OCI-LY7 (cell line): ENCODE data around the gene WDR82. TPM values are rescaled to one million over a fixed set of nuclear protein-coding genes. Genes with fewer than 3 reads are reported as not detected.

ENCODE experiments used
- BruUV-seq: library from RNA; stranded (reverse); fragments of 400-500 nt; replicated peaks from 2 replicates; lab custom pipeline; 2021; lab: Mats Ljungman, UMichigan
- CTCF ChIA-PET: fragments of 300-600 bp; sonication (Branson Sonifier 250); formaldehyde crosslinking; loops from one replicate; lab custom pipeline; 2022; ENCODE audit warnings: antibody characterized with exemption; ENCODE audit not compliant: unreplicated experiment; lab: Charles Lee
- POLR2A ChIA-PET: fragments of 300-600 bp; sonication (Branson Sonifier 250); formaldehyde crosslinking; loops from one replicate; lab custom pipeline; 2022; ENCODE audit warnings: antibody characterized with exemption; lab: Charles Lee
- DNase-seq: peaks from one replicate; pipeline ENCODE4 v3.0.0-alpha.2; 2015; ENCODE audit warnings: low spot score
- H2AFZ ChIP-seq: fragments of 200-600 bp; sonication (generic), shearing (Covaris generic); 2 replicates; pipeline ENCODE4 v1.6.1; 2014; ENCODE audit warnings: mild to moderate bottlenecking, antibody characterized with exemption, low read length, moderate library complexity
- H3K27ac ChIP-seq: fragments of 200-600 bp; sonication (generic); 2 replicates; pipeline ENCODE4 v1.5.1; 2014; ENCODE audit warnings: mixed run types, low read depth, mild to moderate bottlenecking, moderate library complexity, low read length, inconsistent platforms; ENCODE audit not compliant: poor library complexity, severe bottlenecking
- H3K36me3 ChIP-seq: fragments of 200-600 bp; sonication (generic); 2 replicates; pipeline ENCODE4 v1.6.1; 2014; ENCODE audit warnings: mild to moderate bottlenecking, antibody characterized with exemption, low read length, moderate library complexity, mixed read lengths; ENCODE audit not compliant: insufficient read depth
- H3K4me1 ChIP-seq: fragments of 200-600 bp; sonication (generic); 2 replicates; pipeline ENCODE4 v1.5.1; 2014; ENCODE audit warnings: mild to moderate bottlenecking, low read length; ENCODE audit not compliant: insufficient read depth, poor library complexity, severe bottlenecking
- H3K4me2 ChIP-seq: fragments of 200-600 bp; sonication (generic); 2 replicates; pipeline ENCODE4 v1.6.1; 2014; ENCODE audit warnings: mild to moderate bottlenecking, low read length
- H3K4me3 ChIP-seq: fragments of 200-600 bp; sonication (generic); 2 replicates; pipeline ENCODE4 v1.5.1; 2014; ENCODE audit warnings: mild to moderate bottlenecking, low read depth, low read length; ENCODE audit not compliant: poor library complexity, severe bottlenecking
- H3K79me2 ChIP-seq: fragments of 200-600 bp; sonication (generic); 2 replicates; pipeline ENCODE4 v1.6.1; 2016; ENCODE audit warnings: low read depth, mild to moderate bottlenecking, low read length, moderate library complexity, mixed read lengths; ENCODE audit not compliant: insufficient read depth
- H3K9me2 ChIP-seq: fragments of 200-600 bp; sonication (generic); 2 replicates; pipeline ENCODE4 v1.6.1; 2016; ENCODE audit warnings: mild to moderate bottlenecking, low read length, mixed read lengths; ENCODE audit not compliant: insufficient read depth
- H3K9me3 ChIP-seq: fragments of 200-600 bp; sonication (generic); 2 replicates; pipeline ENCODE4 v1.6.1; 2014; ENCODE audit warnings: mild to moderate bottlenecking, mixed run types, low read length, mixed read lengths
- H4K20me1 ChIP-seq: fragments of 200-600 bp; sonication (generic); 2 replicates; pipeline ENCODE4 v1.6.1; 2014; ENCODE audit warnings: mild to moderate bottlenecking, antibody characterized with exemption, low read length, moderate library complexity, mixed read lengths; ENCODE audit not compliant: insufficient read depth
- EZH2phosphoT487 ChIP-seq: fragments of 200-600 bp; sonication (generic); IDR thresholded peaks from 2 replicates; pipeline ENCODE4 v1.6.1; 2018; ENCODE audit warnings: low read depth, borderline replicate concordance, mild to moderate bottlenecking, mixed run types, antibody characterized with exemption, low read length, moderate library complexity, mixed read lengths
- intact Hi-C: fragments of 100-400 bp; cut with micrococcal nuclease; formaldehyde crosslinking; loops from one replicate; pipeline ENCODE4 v1.10.0; 2022; ENCODE audit not compliant: unreplicated experiment
- total RNA-seq, 2 experiments: library from RNA; depleted of rRNA in 1 of 2; stranded (reverse); fragments of >200 nt in 1 of 2; shearing (Covaris generic) in 1 of 2; gene quantifications; 2 replicates each; pipeline ENCODE4 v1.2.3, GENCODE V29; 2014 to 2022
- TF ChIP-seq, protein P1 (sequence below): fragments of 200-600 bp; sonication (generic); conservative IDR thresholded peaks from 2 replicates; pipeline ENCODE4 v1.5.1; 2014; ENCODE audit warnings: mild to moderate bottlenecking, antibody characterized with exemption, low read length, moderate library complexity, mixed read lengths

Gene WDR82
- total RNA-seq, 2 experiments from 2014 or later: 38.5 to 67.9 TPM

GRCh38 chr3:52247409-52248164 lies 30.9 kb downstream of the WDR82 start:
- Histone ChIP-seq H2AFZ (no peak overlapping the region), H3K4me2 (no peak overlapping the region), H3K36me3 (peaks cover 45% of the 10 kb centered on the region), H3K27ac (no peak overlapping the region), H3K4me3 (no peak overlapping the region), H4K20me1 (no peaks in the 10 kb centered on the region), H3K9me3 (no peaks in the 10 kb centered on the region), H3K79me2 (no peaks in the 10 kb centered on the region; the same call in 1 of the 2 replicates), H3K9me2 (no peaks in the 10 kb centered on the region), H3K4me1 (peaks cover 2% of the 10 kb centered on the region)
- no TSS peak for BruUV-seq
- TF ChIP-seq EZH2phosphoT487: no peak
- TF ChIP-seq, protein P1, sequence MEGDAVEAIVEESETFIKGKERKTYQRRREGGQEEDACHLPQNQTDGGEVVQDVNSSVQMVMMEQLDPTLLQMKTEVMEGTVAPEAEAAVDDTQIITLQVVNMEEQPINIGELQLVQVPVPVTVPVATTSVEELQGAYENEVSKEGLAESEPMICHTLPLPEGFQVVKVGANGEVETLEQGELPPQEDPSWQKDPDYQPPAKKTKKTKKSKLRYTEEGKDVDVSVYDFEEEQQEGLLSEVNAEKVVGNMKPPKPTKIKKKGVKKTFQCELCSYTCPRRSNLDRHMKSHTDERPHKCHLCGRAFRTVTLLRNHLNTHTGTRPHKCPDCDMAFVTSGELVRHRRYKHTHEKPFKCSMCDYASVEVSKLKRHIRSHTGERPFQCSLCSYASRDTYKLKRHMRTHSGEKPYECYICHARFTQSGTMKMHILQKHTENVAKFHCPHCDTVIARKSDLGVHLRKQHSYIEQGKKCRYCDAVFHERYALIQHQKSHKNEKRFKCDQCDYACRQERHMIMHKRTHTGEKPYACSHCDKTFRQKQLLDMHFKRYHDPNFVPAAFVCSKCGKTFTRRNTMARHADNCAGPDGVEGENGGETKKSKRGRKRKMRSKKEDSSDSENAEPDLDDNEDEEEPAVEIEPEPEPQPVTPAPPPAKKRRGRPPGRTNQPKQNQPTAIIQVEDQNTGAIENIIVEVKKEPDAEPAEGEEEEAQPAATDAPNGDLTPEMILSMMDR: no peak
- intact Hi-C loops: no loop called here
- DNase-seq: no peak
- POLR2A ChIA-PET: interaction anchor here (1.1 kb wide), 1 partner anchor 11 kb away, joined by 3 read pairs; no protein-coding TSS in a partner anchor
- CTCF ChIA-PET: no interaction called here

- TF ChIP-seq EZH2phosphoT487: no peak
- TF ChIP-seq, protein P1: no peak
- DNase-seq: no peak
- H4K20me1 ChIP-seq: no peaks in the 10 kb centered on the region
- no peak overlapping the region for H2AFZ ChIP-seq
- no TSS peak for BruUV-seq
- no peaks in the 10 kb centered on the region for H3K79me2 ChIP-seq
- peaks cover 37% of the 10 kb centered on the region for H3K36me3 ChIP-seq
- no peak overlapping the region for H3K27ac ChIP-seq
- CTCF ChIA-PET: no interaction called here
- H3K9me3 ChIP-seq: no peaks in the 10 kb centered on the region
- POLR2A ChIA-PET: no interaction called here
- H3K4me1 ChIP-seq: no peaks in the 10 kb centered on the region
- intact Hi-C loops: no loop called here
- H3K4me3 ChIP-seq: no peak overlapping the region
- no peaks in the 10 kb centered on the region for H3K9me2 ChIP-seq
- no peak overlapping the region for H3K4me2 ChIP-seq
Observed at GRCh38 chr3:52246728-52247408, 31.6 kb downstream of the WDR82 start.

DNA sequence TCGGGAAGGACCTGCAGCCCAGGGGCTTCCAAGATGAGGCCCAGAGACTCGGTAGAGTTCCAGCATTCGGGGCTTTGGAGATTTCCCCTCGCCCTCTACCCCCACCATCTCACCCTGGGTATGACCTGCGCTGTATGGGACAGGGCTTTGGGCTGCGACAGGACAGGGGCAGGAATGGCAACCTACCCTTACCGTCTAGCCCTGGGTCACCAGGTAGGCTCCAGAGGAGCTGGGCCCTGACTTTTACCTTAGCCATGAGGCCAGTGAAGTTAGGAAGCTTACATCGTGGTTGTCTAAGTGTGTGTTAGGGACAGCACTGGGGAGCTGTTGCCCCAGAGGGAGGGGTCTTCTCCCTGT lies 32.2 kb downstream of the WDR82 start:
- Histone ChIP-seq H2AFZ (no peak overlapping the region), H3K9me2 (no peaks in the 10 kb centered on the region), H3K4me3 (no peak overlapping the region), H3K79me2 (no peaks in the 10 kb centered on the region), H3K36me3 (peaks cover 31% of the 10 kb centered on the region), H3K9me3 (no peaks in the 10 kb centered on the region), H3K4me1 (no peaks in the 10 kb centered on the region), H4K20me1 (no peaks in the 10 kb centered on the region), H3K27ac (no peak overlapping the region), H3K4me2 (peak overlapping the region; percentile 37; the same call in 1 of the 2 replicates)
- no peak for DNase-seq
- ChIA-PET POLR2A (interaction anchor here (0.6 kb wide), 1 partner anchor 253 kb away, joined by 3 read pairs; no protein-coding TSS in a partner anchor), CTCF (no interaction called here)
- no TSS peak for BruUV-seq
- TF ChIP-seq, protein P1: no peak
- TF ChIP-seq EZH2phosphoT487: no peak
- intact Hi-C loops: no loop called here
